ENCODE data around the gene LTK. TPM values are rescaled to one million over a fixed set of nuclear protein-coding genes. Genes with fewer than 3 reads are reported as not detected.

LTK gene
- total RNA-seq, 2 experiments from 2014 or later = not detected

DNA sequence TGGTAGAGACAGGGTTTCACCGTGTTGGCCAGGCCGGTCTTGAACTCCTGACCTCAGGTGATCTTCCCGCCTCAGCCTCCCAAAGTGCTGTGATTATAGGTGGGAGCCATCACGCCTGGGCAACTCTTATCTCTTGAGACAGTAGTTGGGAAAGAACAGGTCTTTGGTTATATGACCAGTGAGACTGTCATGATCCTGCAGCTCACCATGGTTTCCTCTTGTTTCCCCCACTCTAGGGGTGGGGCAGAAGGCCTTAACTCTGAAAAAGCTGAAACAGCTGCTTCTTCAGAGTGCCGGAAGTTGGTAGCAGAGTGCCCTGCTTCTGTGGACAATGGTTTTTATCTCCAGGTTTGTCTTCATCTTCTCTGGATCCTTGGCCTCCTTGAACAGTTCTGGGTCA is 40.7 kb upstream of the LTK start:
- peaks cover 10% of the 10 kb centered on the region for H3K4me1 Mint-ChIP-seq (ENCODE audit: low read depth)
- no peak overlapping the region for H3K4me3 Mint-ChIP-seq
- CTCF ChIA-PET = interaction anchor here (0.9 to 1.3 kb wide), 2 partner anchors 50 to 87 kb away, joined by 3 read pairs; no protein-coding TSS in a partner anchor
- H3K27ac Mint-ChIP-seq = no peak overlapping the region
- no peaks in the 10 kb centered on the region for H3K36me3 Mint-ChIP-seq (ENCODE audit: low read depth)
- intact Hi-C loops (cut with micrococcal nuclease) = no loop called here
- H3K9me3 Mint-ChIP-seq = no peaks in the 10 kb centered on the region
- H3K27me3 Mint-ChIP-seq (ENCODE audit: low read depth) = peaks cover 2% of the 10 kb centered on the region
- DNase-seq = no peak

- intact Hi-C loops (cut with micrococcal nuclease) = no loop called here
- no peaks in the 10 kb centered on the region for H3K9me3 Mint-ChIP-seq
- H3K27ac Mint-ChIP-seq = no peak overlapping the region
- CTCF ChIA-PET = no interaction called here
- H3K27me3 Mint-ChIP-seq (ENCODE audit: low read depth) = peaks cover 2% of the 10 kb centered on the region
- no peak overlapping the region for H3K4me3 Mint-ChIP-seq
- H3K36me3 Mint-ChIP-seq (ENCODE audit: low read depth) = no peaks in the 10 kb centered on the region
- DNase-seq = no peak
- peaks cover 10% of the 10 kb centered on the region for H3K4me1 Mint-ChIP-seq (ENCODE audit: low read depth)
Measured at GRCh38 chr15:41553731-41554130, 40.1 kb upstream of the LTK start.

- H3K4me3 Mint-ChIP-seq = no peak overlapping the region
- no peaks in the 10 kb centered on the region for H3K36me3 Mint-ChIP-seq (ENCODE audit: low read depth)
- CTCF ChIA-PET = no interaction called here
- no peaks in the 10 kb centered on the region for H3K27me3 Mint-ChIP-seq (ENCODE audit: low read depth)
- intact Hi-C loops (cut with micrococcal nuclease) = no loop called here
- no peak overlapping the region for H3K27ac Mint-ChIP-seq
- DNase-seq = no peak
- no peaks in the 10 kb centered on the region for H3K9me3 Mint-ChIP-seq
- H3K4me1 Mint-ChIP-seq (ENCODE audit: low read depth) = no peaks in the 10 kb centered on the region
Measured at GRCh38 chr15:41550066-41550775, 36.6 kb upstream of the LTK start.

- Mint-ChIP-seq H3K36me3 (ENCODE audit: low read depth) (no peaks in the 10 kb centered on the region), H3K27me3 (ENCODE audit: low read depth) (no peaks in the 10 kb centered on the region), H3K4me1 (ENCODE audit: low read depth) (peaks cover 13% of the 10 kb centered on the region), H3K27ac (no peak overlapping the region), H3K4me3 (no peak overlapping the region), H3K9me3 (no peaks in the 10 kb centered on the region)
- CTCF ChIA-PET = interaction anchor here (0.6 kb wide), 1 partner anchor 197 kb away, joined by 3 read pairs; no protein-coding TSS in a partner anchor
- no peak for DNase-seq
- intact Hi-C loops (cut with micrococcal nuclease) = no loop called here
Measured at GRCh38 chr15:41546851-41547786, 33.5 kb upstream of the LTK start.

GRCh38 chr15:41545218-41545617 is 31.6 kb upstream of the LTK start:
- intact Hi-C loops (cut with micrococcal nuclease) = loop anchor here (2.0 kb wide), 2 partner anchors 52 to 426 kb away; partner anchors contain the start of gene ITPKA
- no peaks in the 10 kb centered on the region for H3K27me3 Mint-ChIP-seq (ENCODE audit: low read depth)
- CTCF ChIA-PET = interaction anchor here (1.1 to 2.2 kb wide), 2 partner anchors 66 to 79 kb away, joined by 5 to 6 read pairs; no protein-coding TSS in a partner anchor
- H3K27ac Mint-ChIP-seq = no peak overlapping the region
- peaks cover 13% of the 10 kb centered on the region for H3K4me1 Mint-ChIP-seq (ENCODE audit: low read depth)
- no peaks in the 10 kb centered on the region for H3K9me3 Mint-ChIP-seq
- DNase-seq = no peak
- H3K36me3 Mint-ChIP-seq (ENCODE audit: low read depth) = no peaks in the 10 kb centered on the region
- peak overlapping the region; percentile 95 for H3K4me3 Mint-ChIP-seq

- peak overlapping the region; percentile 71 for H3K27ac Mint-ChIP-seq
- CTCF ChIA-PET = interaction anchor here (1.0 to 2.2 kb wide), 5 partner anchors 11 to 79 kb away, joined by 3 to 6 read pairs (median 5); no protein-coding TSS in a partner anchor
- intact Hi-C loops (cut with micrococcal nuclease) = loop anchor here (1.0 to 2.0 kb wide), 3 partner anchors 13 to 426 kb away; partner anchors contain the start of gene ITPKA
- no peak for DNase-seq
- no peaks in the 10 kb centered on the region for H3K9me3 Mint-ChIP-seq
- no peaks in the 10 kb centered on the region for H3K27me3 Mint-ChIP-seq (ENCODE audit: low read depth)
- peak overlapping the region; percentile 95 for H3K4me3 Mint-ChIP-seq
- H3K4me1 Mint-ChIP-seq (ENCODE audit: low read depth) = peaks cover 13% of the 10 kb centered on the region
- no peaks in the 10 kb centered on the region for H3K36me3 Mint-ChIP-seq (ENCODE audit: low read depth)
Measured at GRCh38 chr15:41544650-41545015, 31.0 kb upstream of the LTK start.

- peak overlapping the region; percentile 71 for H3K27ac Mint-ChIP-seq
- H3K27me3 Mint-ChIP-seq (ENCODE audit: low read depth) = no peaks in the 10 kb centered on the region
- H3K4me3 Mint-ChIP-seq = peak overlapping the region; percentile 95
- CTCF ChIA-PET = interaction anchor here (1.0 to 1.5 kb wide), 2 partner anchors 15 to 42 kb away, joined by 3 read pairs; no protein-coding TSS in a partner anchor
- H3K36me3 Mint-ChIP-seq (ENCODE audit: low read depth) = no peaks in the 10 kb centered on the region
- peaks cover 16% of the 10 kb centered on the region for H3K4me1 Mint-ChIP-seq (ENCODE audit: low read depth)
- intact Hi-C loops (cut with micrococcal nuclease) = no loop called here
- no peak for DNase-seq
- no peaks in the 10 kb centered on the region for H3K9me3 Mint-ChIP-seq
Measured at GRCh38 chr15:41543521-41543870, 29.9 kb upstream of the LTK start.

DNA sequence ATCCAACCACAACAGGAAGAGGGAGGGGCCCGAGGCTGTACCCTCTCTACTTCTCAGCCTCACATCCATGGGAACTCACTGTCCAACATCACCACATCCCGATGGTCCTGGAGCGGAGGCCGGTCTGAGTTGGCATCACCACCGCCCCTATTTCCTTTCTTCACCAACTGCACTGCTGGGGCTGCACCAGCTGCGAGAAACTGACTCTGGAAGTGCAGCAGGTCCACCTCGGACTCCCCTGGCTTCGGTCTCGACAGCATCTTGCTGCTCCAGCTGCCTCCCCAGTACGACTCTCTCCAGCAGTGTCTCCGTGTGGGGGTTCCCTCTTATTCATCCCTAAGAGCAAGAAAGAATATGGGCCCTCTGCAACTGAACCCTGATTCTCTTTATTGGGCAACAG is 23.2 kb upstream of the LTK start:
- no peaks in the 10 kb centered on the region for H3K9me3 Mint-ChIP-seq
- H3K27ac Mint-ChIP-seq = no peak overlapping the region
- H3K36me3 Mint-ChIP-seq (ENCODE audit: low read depth) = peaks cover 22% of the 10 kb centered on the region
- no peak for DNase-seq
- peaks cover 3% of the 10 kb centered on the region for H3K4me1 Mint-ChIP-seq (ENCODE audit: low read depth)
- CTCF ChIA-PET = no interaction called here
- intact Hi-C loops (cut with micrococcal nuclease) = no loop called here
- H3K27me3 Mint-ChIP-seq (ENCODE audit: low read depth) = no peaks in the 10 kb centered on the region
- H3K4me3 Mint-ChIP-seq = no peak overlapping the region

- no peak for DNase-seq
- H3K4me3 Mint-ChIP-seq = no peak overlapping the region
- H3K4me1 Mint-ChIP-seq (ENCODE audit: low read depth) = peaks cover 3% of the 10 kb centered on the region
- CTCF ChIA-PET = no interaction called here
- H3K27me3 Mint-ChIP-seq (ENCODE audit: low read depth) = no peaks in the 10 kb centered on the region
- H3K9me3 Mint-ChIP-seq = no peaks in the 10 kb centered on the region
- no peak overlapping the region for H3K27ac Mint-ChIP-seq
- H3K36me3 Mint-ChIP-seq (ENCODE audit: low read depth) = peaks cover 27% of the 10 kb centered on the region
- intact Hi-C loops (cut with micrococcal nuclease) = no loop called here
Measured at GRCh38 chr15:41535544-41535943, 21.9 kb upstream of the LTK start.

- DNase-seq = no peak
- no peak overlapping the region for H3K4me3 Mint-ChIP-seq
- CTCF ChIA-PET = interaction anchor here (0.6 kb wide), 1 partner anchor 83 kb away, joined by 3 read pairs; no protein-coding TSS in a partner anchor
- H3K9me3 Mint-ChIP-seq = no peaks in the 10 kb centered on the region
- no peaks in the 10 kb centered on the region for H3K4me1 Mint-ChIP-seq (ENCODE audit: low read depth)
- intact Hi-C loops (cut with micrococcal nuclease) = no loop called here
- H3K36me3 Mint-ChIP-seq (ENCODE audit: low read depth) = peaks cover 31% of the 10 kb centered on the region
- H3K27ac Mint-ChIP-seq = no peak overlapping the region
- H3K27me3 Mint-ChIP-seq (ENCODE audit: low read depth) = no peaks in the 10 kb centered on the region
Measured at GRCh38 chr15:41530363-41530956, 16.8 kb upstream of the LTK start.

GRCh38 chr15:41523097-41523496 is 9.5 kb upstream of the LTK start:
- H3K4me1 Mint-ChIP-seq (ENCODE audit: low read depth) = no peaks in the 10 kb centered on the region
- CTCF ChIA-PET = interaction anchor here (0.6 to 0.8 kb wide), 2 partner anchors 20 to 101 kb away, joined by 3 read pairs; no protein-coding TSS in a partner anchor
- intact Hi-C loops (cut with micrococcal nuclease) = no loop called here

DNA sequence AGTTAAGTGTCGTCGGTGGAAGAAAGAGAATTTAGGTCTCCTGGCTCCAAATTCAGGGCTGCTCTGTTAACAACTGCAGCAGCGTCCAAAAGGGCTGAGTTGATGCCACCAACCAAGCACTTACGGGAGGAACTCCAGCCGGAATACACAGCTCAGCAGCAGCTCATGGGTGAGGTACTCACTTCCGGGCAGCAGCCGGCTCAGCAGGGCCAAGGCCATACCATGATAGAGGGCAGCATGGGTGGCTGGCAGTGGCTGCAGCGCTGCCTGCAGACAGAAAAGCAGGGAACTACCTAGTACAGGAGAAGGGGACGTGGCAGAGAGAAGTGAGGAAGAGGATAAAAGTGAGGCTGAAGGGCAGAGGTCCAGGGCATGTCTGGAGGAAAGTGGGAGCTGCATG is 8.0 kb upstream of the LTK start:
- CTCF ChIA-PET = no interaction called here
- no peak overlapping the region for H3K4me3 Mint-ChIP-seq
- H3K4me1 Mint-ChIP-seq (ENCODE audit: low read depth) = no peaks in the 10 kb centered on the region
- H3K9me3 Mint-ChIP-seq = no peaks in the 10 kb centered on the region
- H3K27me3 Mint-ChIP-seq (ENCODE audit: low read depth) = no peaks in the 10 kb centered on the region
- H3K36me3 Mint-ChIP-seq (ENCODE audit: low read depth) = peaks cover 16% of the 10 kb centered on the region
- no peak for DNase-seq
- H3K27ac Mint-ChIP-seq = no peak overlapping the region
- intact Hi-C loops (cut with micrococcal nuclease) = no loop called here

More at GRCh38 chr15:41523097-41523496, 9.5 kb upstream of the LTK start:
- H3K4me3 Mint-ChIP-seq = no peak overlapping the region
- no peaks in the 10 kb centered on the region for H3K27me3 Mint-ChIP-seq (ENCODE audit: low read depth)
- H3K36me3 Mint-ChIP-seq (ENCODE audit: low read depth) = peaks cover 13% of the 10 kb centered on the region
- no peaks in the 10 kb centered on the region for H3K9me3 Mint-ChIP-seq
- DNase-seq = no peak
- H3K27ac Mint-ChIP-seq = no peak overlapping the region

Data from activated naive CD4-positive, alpha-beta T cell treated with anti-CD3 and anti-CD28 coated beads for 36 hours (primary cell).